Spleen (tissue), 11 donors: ENCODE measurements around the gene TIPIN. TPM values are rescaled to one million over a fixed set of nuclear protein-coding genes. Genes with fewer than 3 reads are reported as not detected.
A peak's percentile ranks its signal among the peaks of the same experiment; 100 is the strongest.

Experiments used
- DNase-seq: peaks from one replicate; pipeline ENCODE4 v3.0.0-alpha.2; 2020
- H3K27ac ChIP-seq, 8 donors: fragments of 200-600 bp; sonication (generic) in 7 of 8; 1 replicate in 4 of 8; 2 replicates in 4 of 8; pipeline versions ENCODE4 v1.5.0 to v1.8.0; 2016 to 2021; ENCODE audit warnings: inconsistent platforms in 4 of 8, mild to moderate bottlenecking in 4 of 8, moderate library complexity in 1 of 8
- H3K27me3 ChIP-seq, 7 donors: fragments of 200-600 bp; sonication (generic) in 6 of 7; replicated peaks in 1 of 7; 1 replicate in 4 of 7; 2 replicates in 3 of 7; pipeline versions ENCODE4 v1.5.0 to v1.8.0; 2016 to 2021; ENCODE audit warnings: inconsistent platforms in 3 of 7, mild to moderate bottlenecking in 1 of 7
- H3K36me3 ChIP-seq, 6 donors: fragments of 200-600 bp; sonication (generic) in 5 of 6; 1 replicate in 4 of 6; 2 replicates in 2 of 6; pipeline versions ENCODE4 v1.5.0 to v1.8.0; 2016 to 2021; ENCODE audit warnings: inconsistent platforms in 2 of 6
- H3K4me1 ChIP-seq, 6 donors: fragments of 200-600 bp; sonication (generic) in 5 of 6; 1 replicate in 3 of 6; 2 replicates in 3 of 6; pipeline versions ENCODE4 v1.5.0 to v1.8.0; 2016 to 2021; ENCODE audit warnings: inconsistent platforms in 3 of 6
- H3K4me3 ChIP-seq, 8 donors: fragments of 200-600 bp; sonication (generic) in 7 of 8; 1 replicate in 4 of 8; 2 replicates in 4 of 8; pipeline versions ENCODE4 v1.5.0 to v1.8.0; 2016 to 2021; ENCODE audit warnings: inconsistent platforms in 4 of 8, mild to moderate bottlenecking in 4 of 8, moderate library complexity in 2 of 8
- H3K9me3 ChIP-seq, 8 donors: fragments of 200-600 bp; sonication (generic) in 7 of 8; 1 replicate in 4 of 8; 2 replicates in 4 of 8; pipeline versions ENCODE4 v1.5.0 to v1.8.0; 2016 to 2021; ENCODE audit warnings: inconsistent platforms in 4 of 8
- CTCF ChIP-seq, 11 experiments: fragments of 200-600 bp in 7 of 11; fragments of 450-650 bp in 4 of 11; sonication (generic) in 4 of 11; IDR thresholded peaks in 8 of 11; conservative IDR thresholded peaks in 3 of 11; 1 replicate in 7 of 11; 2 replicates in 4 of 11; pipeline versions ENCODE4 v1.4.0 to v1.8.0; 2016 to 2021; ENCODE audit warnings: antibody characterized with exemption in 11 of 11, inconsistent platforms in 4 of 11, mild to moderate bottlenecking in 1 of 11
- POLR2A ChIP-seq, 3 donors: fragments of 450-650 bp; IDR thresholded peaks; one replicate each; pipeline ENCODE4 v1.5.1; 2017; ENCODE audit warnings: antibody characterized with exemption in 3 of 3, mild to moderate bottlenecking in 1 of 3
- POLR2AphosphoS5 ChIP-seq, 3 donors: sonication (generic); formaldehyde crosslinking; IDR thresholded peaks; one replicate each; pipeline ENCODE4 v1.5.1; 2017; ENCODE audit warnings: antibody characterized with exemption in 3 of 3
- WGBS, 5 donors: extraction: QIAGEN DNeasy Blood & Tissue Kit in 3 of 5; methylation state at CpG; one replicate each; pipeline versions ENCODE4 v1.1.5 to v1.1.7; 2013 to 2018; 5-methylcytosine and 5-hydroxymethylcytosine counted together
- intact Hi-C: fragments of 100-400 bp; cut with DNase I; formaldehyde crosslinking; loops from one replicate; pipeline ENCODE4 v1.15.0; 2023; ENCODE audit warnings: low total_unique reads
- polyA plus RNA-seq, 3 donors: library from polyadenylated mRNA; stranded (reverse); fragments of 200-250 nt; gene quantifications; one replicate each; pipeline ENCODE4 v1.2.1, GENCODE V29; 2013
- total RNA-seq, 7 donors: library from RNA; depleted of rRNA in 3 of 7; stranded (reverse); fragments of >200 nt in 3 of 7; fragmentation: NEBNext Ultra II Directional in 4 of 7; extraction: Animal tissue kit (Norgen Biotek cat#: 25700) in 4 of 7; gene quantifications; one replicate each; pipeline versions ENCODE4 v1.1.0 to v1.2.1, GENCODE V29; 2016 to 2021
- donor health status: healthy with polysubstance abuse.
- donor health status: DM: no; HTN: no; CAD: no; lungs with moderate emphysema.
- donor health status: DM: no; HTN: no; CAD: no.
- donor health status: Bipolar disorder and iron deficiency.
- donor health status: healthy.
- donor health status: DM: no; HTN: no; CAD: no.
- donor health status: DM: yes; HTN: yes; CAD: no.

TIPIN gene
- total and polyA plus RNA-seq, 10 donors = 2.7 to 9.4 (median 6.6) TPM

GRCh38 chr15:66298803-66299251 is 57.7 kb downstream of the TIPIN start:
- no peak overlapping the region for H3K4me3 ChIP-seq
- WGBS, 5 donors = 84 to 94% (median 93%) methylated on average over 4 of the region's 4 CpGs
- H3K9me3 ChIP-seq = no peaks in the 10 kb centered on the region
- H3K27ac ChIP-seq = no peak overlapping the region
- DNase-seq = no peak
- no peaks in the 10 kb centered on the region for H3K27me3 ChIP-seq
- intact Hi-C loops = no loop called here
- H3K4me1 ChIP-seq = peaks cover 5 to 34% (median 25%) of the 10 kb centered on the region in 6 donors
- TF ChIP-seq POLR2AphosphoS5 (IDR thresholded peaks at IDR 0.05) = no peak
- no peak for TF ChIP-seq CTCF (IDR thresholded peaks at IDR 0.05 in 8 of 11, conservative IDR thresholded peaks at IDR 0.05 in 3 of 11)
- TF ChIP-seq POLR2A (IDR thresholded peaks at IDR 0.05) = no peak
- H3K36me3 ChIP-seq = peaks cover 0 to 64% (median 3%) of the 10 kb centered on the region in 6 donors

DNA sequence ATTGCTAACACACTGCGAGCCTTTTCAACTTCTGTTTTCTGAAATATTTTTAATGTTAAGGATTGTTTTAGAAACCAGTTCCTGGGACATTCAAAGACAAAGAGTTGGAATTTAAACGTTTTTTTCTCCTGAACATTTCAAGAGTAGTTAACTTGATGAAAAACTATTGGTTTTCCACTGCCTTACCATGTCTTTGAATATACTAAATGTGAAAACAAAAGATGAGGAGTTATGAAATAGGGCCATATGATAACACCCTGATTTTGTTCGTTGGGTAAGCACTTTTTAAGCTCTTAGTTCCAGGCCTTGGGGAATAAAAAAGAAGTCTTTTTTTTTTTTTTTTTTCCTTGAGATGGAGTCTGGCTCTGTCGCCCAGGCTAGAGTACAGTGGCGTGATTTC is 60.3 kb downstream of the TIPIN start:
- intact Hi-C loops = no loop called here
- Histone ChIP-seq H3K4me3 (no peak overlapping the region), H3K4me1 (peaks cover 12 to 54% (median 41%) of the 10 kb centered on the region in 6 donors), H3K9me3 (no peaks in the 10 kb centered on the region), H3K36me3 (peaks cover 0 to 38% (median 3%) of the 10 kb centered on the region in 6 donors), H3K27me3 (no peaks in the 10 kb centered on the region), H3K27ac (no peak overlapping the region)
- WGBS, 5 donors = 71 to 85% (median 76%) methylated on average over 5 of the region's 5 CpGs
- DNase-seq = no peak
- TF ChIP-seq CTCF (IDR thresholded peaks at IDR 0.05 in 8 of 11, conservative IDR thresholded peaks at IDR 0.05 in 3 of 11) (no peak), POLR2AphosphoS5 (IDR thresholded peaks at IDR 0.05) (no peak), POLR2A (IDR thresholded peaks at IDR 0.05) (no peak)

DNA sequence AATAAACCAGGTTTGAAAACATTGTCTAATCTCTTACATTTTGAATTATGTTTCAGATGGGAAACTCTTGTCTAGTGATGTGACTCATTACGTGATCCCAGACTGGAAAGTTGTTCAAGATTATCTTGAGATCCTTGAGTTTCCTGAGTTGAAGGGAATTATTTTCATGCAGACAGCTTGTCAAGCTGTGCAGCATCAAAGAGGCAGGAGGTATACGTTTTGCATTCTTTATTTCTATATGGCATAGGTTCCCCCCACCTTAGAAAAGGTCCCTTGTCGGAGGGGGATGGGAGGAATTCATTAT is 61.6 kb downstream of the TIPIN start:
- TF ChIP-seq CTCF (IDR thresholded peaks at IDR 0.05 in 8 of 11, conservative IDR thresholded peaks at IDR 0.05 in 3 of 11) = no peak
- no peak for TF ChIP-seq POLR2A (IDR thresholded peaks at IDR 0.05)
- no peak for TF ChIP-seq POLR2AphosphoS5 (IDR thresholded peaks at IDR 0.05)
- intact Hi-C loops = loop anchor here (5.0 kb wide), 1 partner anchor 202 kb away; the partner anchor contains the start of gene SNAPC5
- H3K27me3 ChIP-seq = no peaks in the 10 kb centered on the region
- 46 to 61% (median 57%) methylated on average over 3 of the region's 3 CpGs for WGBS, 5 donors
- H3K27ac ChIP-seq = peak overlapping the region in 5 of 8 donors; percentile 90 to 96 (median 93)
- no peaks in the 10 kb centered on the region for H3K9me3 ChIP-seq
- H3K4me1 ChIP-seq = peaks cover 12 to 66% (median 41%) of the 10 kb centered on the region in 6 donors
- peak overlapping the region in 3 of 8 donors; percentile 75 to 88 (median 79) for H3K4me3 ChIP-seq
- no peak for DNase-seq
- peaks cover 0 to 25% (median 0%) of the 10 kb centered on the region in 6 donors for H3K36me3 ChIP-seq

DNA sequence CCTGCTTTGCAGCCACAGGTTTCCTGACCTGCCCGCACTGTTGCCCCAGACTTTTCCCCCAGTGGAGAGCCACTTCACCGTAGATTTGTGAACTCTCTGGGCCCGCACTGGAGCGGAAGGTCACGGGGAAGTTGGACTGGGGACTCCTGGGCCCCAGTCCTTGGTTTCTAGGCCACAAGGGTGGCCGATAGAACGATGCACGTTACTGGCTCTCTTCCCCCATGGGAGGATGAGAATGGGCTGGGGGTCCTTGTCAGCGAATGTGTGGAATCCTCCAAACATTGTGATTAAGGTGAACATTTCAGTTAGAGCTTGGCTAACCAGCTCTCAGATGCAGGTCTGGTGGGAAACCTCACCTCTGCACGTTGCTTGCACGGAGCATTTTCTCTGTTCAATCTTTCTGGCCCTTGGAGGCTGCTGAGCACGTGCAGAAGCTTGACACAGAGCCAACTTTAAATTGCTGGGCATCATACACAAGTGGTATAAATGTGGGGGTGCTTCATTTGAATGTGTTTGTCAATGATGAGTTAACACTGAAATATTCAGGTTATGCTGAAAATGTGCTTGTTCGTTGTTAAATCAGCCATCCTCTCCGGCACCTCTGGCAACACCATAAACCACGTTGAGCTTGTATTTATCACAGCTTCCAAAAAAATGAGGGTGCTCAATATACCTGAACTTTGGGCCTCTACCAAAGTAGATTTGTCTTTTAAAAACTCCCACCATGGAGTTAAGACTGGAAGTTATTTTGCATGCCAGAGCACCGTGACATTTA is 62.1 kb downstream of the TIPIN start:
- TF ChIP-seq POLR2AphosphoS5 (IDR thresholded peaks at IDR 0.05) (no peak), CTCF (IDR thresholded peaks at IDR 0.05 in 8 of 11, conservative IDR thresholded peaks at IDR 0.05 in 3 of 11) (no peak), POLR2A (IDR thresholded peaks at IDR 0.05) (no peak)
- intact Hi-C loops = loop anchor here (5.0 kb wide), 1 partner anchor 203 kb away; the partner anchor contains the start of gene SNAPC5
- peak overlapping the region; percentile 58 to 88 (median 77) for H3K4me3 ChIP-seq
- H3K9me3 ChIP-seq = no peaks in the 10 kb centered on the region
- DNase-seq = no peak
- peaks cover 12 to 66% (median 41%) of the 10 kb centered on the region in 6 donors for H3K4me1 ChIP-seq
- peaks cover 0 to 19% (median 0%) of the 10 kb centered on the region in 6 donors for H3K36me3 ChIP-seq
- 5 to 9% (median 7%) methylated on average over 15 to 16 of the region's 16 CpGs for WGBS, 5 donors
- no peaks in the 10 kb centered on the region for H3K27me3 ChIP-seq
- H3K27ac ChIP-seq = peak overlapping the region; percentile 81 to 96 (median 91)
